RWPE1 (cell line): ENCODE results near the gene RALGAPA2.

Experiments
- CTCF ChIA-PET: fragments of 350-600 bp; sonication (Branson Sonifier 250); formaldehyde crosslinking; extraction: SDS; loops from one replicate; lab custom pipeline; 2021; lab: Yijun Ruan, JAX
- POLR2A ChIA-PET: fragments of 400-600 bp; formaldehyde crosslinking; extraction: SDS; loops from one replicate; lab custom pipeline; 2020; ENCODE audit warnings: antibody characterized with exemption; ENCODE audit not compliant: low non-redundant PET; lab: Yijun Ruan, JAX
- DNase-seq: peaks from one replicate; pipeline ENCODE4 v3.0.0; 2012; ENCODE audit warnings: low spot score
- H3K27ac ChIP-seq: fragments of 450-650 bp; 2 replicates; pipeline ENCODE4 v1.5.1; 2017
- TF ChIP-seq, protein P1 (sequence below): fragments of 450-650 bp; conservative IDR thresholded peaks from 2 replicates; pipeline ENCODE4 v1.5.1; 2017; ENCODE audit warnings: low read depth, mild to moderate bottlenecking

The RALGAPA2 gene

DNA sequence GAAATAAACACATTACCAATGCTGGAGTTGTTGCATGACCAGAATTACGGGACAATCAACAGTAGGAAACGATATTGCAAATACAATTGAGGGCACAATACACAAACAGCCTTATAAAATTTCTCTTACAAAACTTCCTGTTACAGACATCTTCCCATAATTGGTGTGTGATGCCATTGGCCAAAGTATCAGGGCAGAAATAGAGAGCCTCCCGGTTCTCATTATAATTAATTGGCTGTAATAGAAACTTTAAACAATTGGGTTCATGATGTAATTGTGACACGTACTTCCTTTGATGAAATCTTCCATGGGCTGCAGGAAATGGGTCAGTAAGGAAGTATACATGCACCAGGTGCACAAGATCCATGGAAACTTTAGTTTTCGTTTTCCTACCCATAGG, 40.3 kb upstream of the RALGAPA2 start:
- no peak for DNase-seq
- H3K27ac ChIP-seq: no peak overlapping the region
- CTCF ChIA-PET: no interaction called here
- TF ChIP-seq, protein P1, sequence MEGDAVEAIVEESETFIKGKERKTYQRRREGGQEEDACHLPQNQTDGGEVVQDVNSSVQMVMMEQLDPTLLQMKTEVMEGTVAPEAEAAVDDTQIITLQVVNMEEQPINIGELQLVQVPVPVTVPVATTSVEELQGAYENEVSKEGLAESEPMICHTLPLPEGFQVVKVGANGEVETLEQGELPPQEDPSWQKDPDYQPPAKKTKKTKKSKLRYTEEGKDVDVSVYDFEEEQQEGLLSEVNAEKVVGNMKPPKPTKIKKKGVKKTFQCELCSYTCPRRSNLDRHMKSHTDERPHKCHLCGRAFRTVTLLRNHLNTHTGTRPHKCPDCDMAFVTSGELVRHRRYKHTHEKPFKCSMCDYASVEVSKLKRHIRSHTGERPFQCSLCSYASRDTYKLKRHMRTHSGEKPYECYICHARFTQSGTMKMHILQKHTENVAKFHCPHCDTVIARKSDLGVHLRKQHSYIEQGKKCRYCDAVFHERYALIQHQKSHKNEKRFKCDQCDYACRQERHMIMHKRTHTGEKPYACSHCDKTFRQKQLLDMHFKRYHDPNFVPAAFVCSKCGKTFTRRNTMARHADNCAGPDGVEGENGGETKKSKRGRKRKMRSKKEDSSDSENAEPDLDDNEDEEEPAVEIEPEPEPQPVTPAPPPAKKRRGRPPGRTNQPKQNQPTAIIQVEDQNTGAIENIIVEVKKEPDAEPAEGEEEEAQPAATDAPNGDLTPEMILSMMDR: no peak
- POLR2A ChIA-PET: no interaction called here

DNA sequence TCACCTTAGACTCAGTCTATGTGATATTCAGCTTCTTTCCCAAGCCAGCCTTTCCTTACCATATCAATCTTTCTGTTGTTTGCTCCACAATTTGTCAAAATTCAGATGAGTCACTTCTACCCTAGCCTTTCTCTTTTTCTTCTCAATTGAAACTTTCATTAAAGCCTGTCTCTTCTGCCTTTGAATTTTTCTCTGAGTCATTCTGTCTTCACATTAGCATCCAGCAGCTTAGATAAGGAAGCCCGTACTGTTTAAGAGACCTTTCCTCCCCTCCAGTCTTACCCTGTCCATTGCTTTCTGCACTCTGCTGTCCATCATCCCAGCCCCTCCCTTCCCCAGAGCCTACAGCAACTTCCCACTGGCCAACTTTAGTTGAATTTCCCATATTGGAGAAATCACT, 34.9 kb upstream of the RALGAPA2 start:
- CTCF ChIA-PET: no interaction called here

GRCh38 chr20:20744170-20744725, 31.8 kb upstream of the RALGAPA2 start:
- no peak for DNase-seq
- TF ChIP-seq, protein P1: no peak
- peak overlapping the region; percentile 81 for H3K27ac ChIP-seq
- CTCF ChIA-PET: no interaction called here
- POLR2A ChIA-PET: no interaction called here

More for the DNA sequence above, 34.9 kb upstream of the RALGAPA2 start:
- TF ChIP-seq, protein P1: no peak
- POLR2A ChIA-PET: no interaction called here
- H3K27ac ChIP-seq: no peak overlapping the region
- DNase-seq: no peak

- ChIA-PET POLR2A (no interaction called here), CTCF (no interaction called here)
- DNase-seq: no peak
- H3K27ac ChIP-seq: peak overlapping the region; percentile 81
- TF ChIP-seq, protein P1: no peak
Observed at GRCh38 chr20:20743511-20744169, 31.2 kb upstream of the RALGAPA2 start.

- CTCF ChIA-PET: no interaction called here
Observed at GRCh38 chr20:20741087-20742045, 28.9 kb upstream of the RALGAPA2 start.

GRCh38 chr20:20740541-20740940, 28.1 kb upstream of the RALGAPA2 start:
- ChIA-PET CTCF (no interaction called here), POLR2A (no interaction called here)
- TF ChIP-seq, protein P1: no peak
- no peak for DNase-seq
- H3K27ac ChIP-seq: no peak overlapping the region; the same call in 1 of the 2 replicates

More at GRCh38 chr20:20741087-20742045, 28.9 kb upstream of the RALGAPA2 start:
- TF ChIP-seq, protein P1: no peak
- no peak for DNase-seq
- H3K27ac ChIP-seq: peak overlapping the region; percentile 64
- POLR2A ChIA-PET: no interaction called here
